HG03571 (cell line): Measurements from ENCODE around the gene PDLIM7.
"Not testable (repeated sequence)": the region's sequence is repeated elsewhere in the genome, so short reads cannot be mapped to it uniquely, and the experiment has no call there.

Experiments used
- ATAC-seq: cut with Tn5 transposase; IDR thresholded peaks from one replicate; pipeline ENCODE4 v1.9.1; 2021; ENCODE audit not compliant: unreplicated experiment

Gene PDLIM7, protein sequence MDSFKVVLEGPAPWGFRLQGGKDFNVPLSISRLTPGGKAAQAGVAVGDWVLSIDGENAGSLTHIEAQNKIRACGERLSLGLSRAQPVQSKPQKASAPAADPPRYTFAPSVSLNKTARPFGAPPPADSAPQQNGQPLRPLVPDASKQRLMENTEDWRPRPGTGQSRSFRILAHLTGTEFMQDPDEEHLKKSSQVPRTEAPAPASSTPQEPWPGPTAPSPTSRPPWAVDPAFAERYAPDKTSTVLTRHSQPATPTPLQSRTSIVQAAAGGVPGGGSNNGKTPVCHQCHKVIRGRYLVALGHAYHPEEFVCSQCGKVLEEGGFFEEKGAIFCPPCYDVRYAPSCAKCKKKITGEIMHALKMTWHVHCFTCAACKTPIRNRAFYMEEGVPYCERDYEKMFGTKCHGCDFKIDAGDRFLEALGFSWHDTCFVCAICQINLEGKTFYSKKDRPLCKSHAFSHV

DNA sequence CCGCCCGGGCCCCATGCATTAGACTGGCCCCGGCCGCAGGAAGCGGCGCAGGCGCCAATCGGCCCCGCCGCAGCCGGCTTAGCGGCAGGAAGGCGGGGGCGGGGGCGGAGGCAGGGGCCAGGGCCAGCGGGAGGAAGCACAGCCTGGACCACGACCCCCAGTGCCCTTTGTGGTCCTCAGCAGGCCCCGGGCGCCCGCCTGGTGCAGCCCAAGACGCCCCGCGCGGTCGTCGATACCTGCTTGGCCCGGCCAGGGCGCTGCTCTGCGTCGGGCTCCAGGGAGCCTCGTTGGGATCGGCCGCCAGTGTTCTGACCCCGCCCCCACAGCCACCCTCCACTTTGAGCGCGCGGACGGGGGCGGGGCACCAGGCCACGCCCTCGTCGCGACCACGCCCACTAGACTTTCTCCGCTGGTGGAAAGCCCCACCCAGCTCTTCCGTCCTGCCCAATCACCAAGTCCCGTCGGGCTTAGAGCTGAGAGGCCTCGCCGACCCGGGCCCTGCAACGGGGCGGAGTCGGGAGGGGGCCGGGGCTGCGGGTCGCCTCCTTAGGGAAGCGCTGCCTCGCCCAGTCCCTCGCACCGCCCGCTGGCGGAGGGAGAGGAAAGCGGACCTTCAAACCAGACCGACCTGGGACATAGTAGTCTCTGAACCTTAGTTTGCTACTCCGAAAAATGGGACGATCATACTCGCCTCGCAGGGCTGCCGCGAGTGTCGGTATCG is at the start of gene PDLIM7:
PDLIM7 (minus strand) TSS at position 313 of the 721 bp plus-strand sequence. CDS start 1,092 bp downstream, outside the sequence.
- peak; percentile 74 for ATAC-seq

DNA sequence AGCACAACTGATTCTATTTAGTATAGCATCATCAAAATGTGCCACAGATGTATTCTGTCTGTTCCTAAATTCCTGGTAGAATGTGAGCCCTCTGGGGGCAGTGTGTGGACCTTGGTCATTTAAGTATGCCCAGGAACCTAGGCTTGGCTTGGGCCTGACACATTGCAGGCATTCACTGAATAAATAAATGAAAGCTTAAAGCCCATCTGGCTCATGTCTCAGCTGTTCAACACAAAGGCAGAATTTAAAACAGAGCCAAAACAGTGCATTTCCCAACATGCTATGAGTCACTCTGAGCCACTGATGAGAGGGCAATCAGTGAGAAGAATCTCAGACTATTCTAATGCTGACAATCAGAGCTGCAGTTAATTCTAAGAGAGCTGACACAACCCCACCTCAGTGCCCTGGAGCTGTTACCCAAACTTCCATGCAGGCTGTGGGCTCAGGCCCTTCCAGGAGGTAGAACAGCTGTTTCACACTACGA is 48.9 kb upstream of the PDLIM7 start:
- ATAC-seq, result no peak

DNA sequence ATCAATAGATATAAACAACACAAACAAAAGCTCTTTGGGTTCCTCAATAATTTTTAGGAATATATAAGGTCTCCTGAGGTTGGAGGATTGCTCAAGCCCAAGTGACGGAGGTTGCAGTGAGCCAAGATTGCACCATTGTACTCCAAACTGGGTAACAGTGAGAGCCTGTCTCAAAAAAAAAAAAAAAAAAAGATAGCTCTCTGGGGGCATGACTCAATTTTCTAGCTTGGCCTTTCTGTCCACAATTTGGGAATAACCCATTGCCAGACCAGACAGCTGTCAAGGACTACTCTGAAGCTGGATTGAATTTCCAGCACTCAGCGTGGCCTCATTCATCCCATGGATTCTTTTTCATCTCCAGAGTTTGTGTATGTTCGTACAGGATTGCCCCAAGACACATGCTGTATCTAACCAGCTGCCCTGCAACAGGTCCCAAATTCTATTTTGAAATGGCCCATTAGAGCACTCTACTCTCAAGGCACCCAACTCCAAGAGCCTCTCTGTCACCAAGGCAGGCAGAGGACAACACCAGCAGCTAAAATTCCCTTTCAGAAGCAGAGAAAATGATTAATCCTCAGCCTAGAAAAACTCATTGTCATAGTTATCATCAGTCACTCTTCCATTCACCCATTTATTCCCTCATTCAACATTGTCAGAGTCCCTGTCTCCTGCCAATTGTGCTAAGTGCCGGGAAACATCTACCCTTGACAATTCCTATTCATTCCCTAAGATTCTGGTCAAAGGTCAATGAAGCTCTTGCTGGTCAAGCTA is 48.3 kb upstream of the PDLIM7 start:
- ATAC-seq, result no peak

DNA sequence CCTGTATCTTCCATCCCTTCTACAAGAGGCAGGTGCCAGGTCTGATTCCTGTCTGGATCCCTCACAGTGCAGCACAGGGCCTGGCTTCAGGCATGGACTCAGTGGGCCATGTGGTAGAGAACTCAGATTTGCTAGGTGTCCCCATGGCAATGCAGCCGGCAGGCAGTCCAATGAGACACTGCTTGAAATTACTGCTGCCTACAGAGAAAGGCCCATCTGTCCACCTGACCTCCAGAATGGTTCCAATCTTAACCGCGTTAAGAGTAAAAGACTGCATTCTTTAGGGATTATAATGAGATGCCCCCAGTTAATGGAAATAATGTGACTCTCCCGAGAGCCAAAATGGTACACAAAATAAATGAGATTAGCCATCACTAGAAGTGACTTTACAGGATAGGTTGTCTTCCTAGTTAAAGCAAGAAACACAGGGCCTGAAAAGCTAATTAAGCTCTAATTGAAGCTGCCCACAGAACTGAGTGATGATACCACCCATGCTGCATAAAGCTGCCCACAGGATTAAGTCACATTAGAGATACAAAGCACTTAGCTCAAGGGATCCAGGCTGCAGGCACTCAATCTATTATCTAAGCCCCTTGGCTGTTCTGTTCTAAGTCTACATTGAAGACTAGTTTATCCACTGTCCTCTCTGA is 45.5 kb upstream of the PDLIM7 start:
- ATAC-seq, result no peak

DNA sequence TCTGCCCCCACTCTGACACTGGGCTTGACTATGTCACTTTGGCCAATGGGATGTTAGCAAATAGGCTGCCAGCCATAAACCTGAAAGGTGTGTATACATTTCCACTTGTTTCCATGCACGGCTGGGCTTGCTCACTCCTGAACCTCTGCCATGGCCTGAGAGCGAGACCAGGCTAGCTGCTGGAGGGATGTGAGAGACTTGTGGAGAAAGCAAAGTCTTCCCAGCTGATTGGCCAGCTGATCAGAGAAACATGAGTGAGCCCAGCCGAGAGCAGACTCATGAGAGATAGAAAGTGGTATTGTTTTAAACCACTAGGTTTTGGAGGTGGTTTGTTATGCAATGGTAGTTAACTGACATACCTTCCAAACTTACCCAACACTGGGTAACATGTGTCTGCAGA is 43.0 kb upstream of the PDLIM7 start:
- no peak for ATAC-seq

DNA sequence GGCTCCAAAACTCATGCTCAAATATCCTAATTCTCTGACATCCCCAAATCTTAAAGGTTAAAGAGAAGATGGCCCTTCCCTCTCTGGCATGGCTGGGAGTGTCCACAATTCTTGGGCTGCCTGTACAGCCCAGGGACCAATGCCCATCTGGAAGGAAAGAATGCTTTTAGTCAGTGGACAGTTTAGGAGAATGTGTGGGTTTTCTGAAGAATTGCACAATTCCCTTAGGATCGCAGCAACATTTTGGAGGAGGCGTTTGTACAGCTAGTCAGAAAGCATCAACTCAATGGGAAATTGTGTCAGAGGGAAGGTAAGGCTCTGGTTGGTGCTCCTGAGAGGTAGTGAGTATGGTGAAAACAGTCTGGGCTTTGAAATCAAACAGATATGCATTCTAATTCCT is 42.0 kb upstream of the PDLIM7 start:
- no peak for ATAC-seq

DNA sequence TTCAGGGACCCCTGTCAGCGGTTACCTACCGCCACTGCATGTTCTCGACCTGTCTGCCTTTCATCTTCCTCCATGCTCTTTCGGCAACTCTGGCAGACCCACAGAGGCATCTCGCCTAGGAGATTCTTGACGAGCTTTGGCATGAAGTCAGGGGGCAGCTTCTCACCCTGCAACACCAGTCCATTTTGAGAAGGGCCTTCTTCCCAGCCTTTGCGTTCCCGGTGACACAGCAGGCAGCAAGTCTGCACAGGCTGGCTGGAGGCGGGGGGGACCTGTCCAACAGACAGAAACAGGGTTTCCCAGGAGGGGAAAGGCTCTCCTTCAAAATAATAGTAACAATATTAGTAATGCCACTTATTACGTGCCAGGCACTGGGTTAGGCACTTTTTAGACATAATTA is 41.5 kb upstream of the PDLIM7 start:
- no peak for ATAC-seq

DNA sequence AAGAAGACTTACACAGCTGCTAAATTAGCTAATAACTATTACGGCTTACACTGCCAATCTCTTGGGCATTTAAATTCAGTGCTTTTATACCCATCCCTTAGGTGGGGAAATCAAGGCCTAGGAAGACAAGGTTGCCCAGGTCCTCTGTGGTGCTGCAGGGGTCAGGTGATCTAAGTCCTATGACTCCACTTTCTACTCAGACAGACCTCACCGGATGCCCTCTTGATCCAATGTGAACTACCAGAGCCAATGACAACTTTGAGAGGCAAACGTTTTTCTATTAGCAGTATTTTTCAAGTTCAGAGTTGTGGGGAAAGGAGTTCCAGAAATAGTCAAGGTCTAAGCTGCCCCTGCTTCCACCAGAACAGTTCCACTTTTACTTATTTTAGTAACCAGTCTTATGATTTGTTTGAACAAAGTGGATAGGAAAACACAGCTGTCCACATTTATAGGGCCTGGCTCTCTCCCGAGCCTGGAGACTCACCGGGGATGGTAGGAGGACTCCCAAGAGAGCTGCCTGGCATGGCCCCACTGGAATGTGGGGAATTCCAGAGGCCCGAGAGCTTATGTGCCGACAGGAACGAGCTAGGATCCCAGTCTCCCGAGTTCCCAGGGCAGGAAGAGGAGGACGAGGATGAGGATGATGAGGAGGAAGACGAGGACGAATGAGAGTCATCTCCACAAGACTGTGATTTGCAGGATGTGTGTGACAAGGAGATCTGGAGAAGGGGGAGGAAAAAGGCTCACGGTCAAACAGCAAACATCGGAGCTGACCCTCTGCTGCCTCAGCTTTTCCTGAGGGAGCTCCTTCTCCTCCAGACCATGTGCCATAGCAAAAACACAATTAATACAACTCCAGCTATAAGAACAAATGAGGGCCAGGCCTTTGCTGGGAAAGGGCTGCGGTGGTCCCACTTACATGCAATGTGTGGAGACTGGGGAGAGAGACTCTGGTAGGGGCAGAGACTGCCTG is 40.3 kb upstream of the PDLIM7 start:
- no peak for ATAC-seq

DNA sequence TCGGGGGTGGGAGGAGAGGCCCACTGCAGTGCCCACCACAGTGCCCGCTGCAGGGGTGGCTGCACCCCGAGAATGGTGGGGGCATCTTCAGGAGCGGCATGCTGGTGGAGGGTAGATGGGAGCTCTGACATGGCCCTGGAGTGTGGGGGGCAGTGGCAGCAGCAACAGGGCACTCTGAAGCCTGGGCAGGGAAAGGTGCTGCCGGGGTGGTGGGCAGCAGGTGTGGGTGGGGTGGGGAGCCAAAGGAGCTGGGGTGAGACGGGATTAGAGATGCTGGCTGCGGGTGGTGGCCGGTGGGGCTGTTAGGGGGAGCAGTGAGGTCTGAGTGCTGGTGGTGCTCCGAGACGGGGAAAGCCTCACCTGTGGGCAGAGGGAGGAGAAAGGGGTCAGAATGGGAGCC is 39.0 kb upstream of the PDLIM7 start:
- ATAC-seq, result no peak

DNA sequence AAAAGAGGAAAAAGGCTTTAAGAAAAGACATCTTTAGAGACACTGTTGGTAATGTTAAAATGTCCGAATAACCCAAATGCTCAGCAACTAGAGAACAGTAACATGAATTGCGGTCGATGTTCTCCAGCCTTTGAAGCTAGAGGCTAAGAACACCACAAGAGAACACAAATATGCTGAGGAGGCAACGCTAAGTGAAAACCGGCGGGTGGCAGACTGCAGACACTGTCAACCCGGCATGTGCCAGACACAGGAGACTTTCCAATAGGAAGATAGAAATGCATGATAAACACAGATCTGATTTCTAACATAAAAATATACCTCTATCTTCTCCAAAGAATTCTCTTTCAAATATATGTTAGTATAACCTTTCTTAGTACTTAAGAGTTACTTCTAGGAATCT is 37.7 kb upstream of the PDLIM7 start:
- ATAC-seq, result no peak

DNA sequence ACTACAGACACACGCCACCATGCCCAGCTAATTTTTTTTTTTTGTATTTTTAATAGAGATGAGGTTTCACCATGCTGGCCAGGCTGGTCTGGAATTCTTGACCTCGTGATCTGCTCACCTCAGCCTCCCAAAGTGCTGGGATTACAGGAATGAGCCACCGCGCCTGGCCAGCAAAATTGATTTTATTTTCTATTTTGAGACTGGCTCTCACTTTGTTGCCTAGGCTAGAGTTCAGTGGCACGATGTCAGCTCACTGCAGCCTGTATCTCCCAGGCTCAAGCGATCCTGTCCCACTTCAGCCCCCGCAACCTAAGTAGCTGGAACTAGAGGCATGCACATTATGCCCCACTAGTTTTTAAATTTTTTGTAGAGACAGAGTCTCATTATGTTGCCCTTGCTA is 37.0 kb upstream of the PDLIM7 start:
- ATAC-seq, result not testable (repeated sequence)

DNA sequence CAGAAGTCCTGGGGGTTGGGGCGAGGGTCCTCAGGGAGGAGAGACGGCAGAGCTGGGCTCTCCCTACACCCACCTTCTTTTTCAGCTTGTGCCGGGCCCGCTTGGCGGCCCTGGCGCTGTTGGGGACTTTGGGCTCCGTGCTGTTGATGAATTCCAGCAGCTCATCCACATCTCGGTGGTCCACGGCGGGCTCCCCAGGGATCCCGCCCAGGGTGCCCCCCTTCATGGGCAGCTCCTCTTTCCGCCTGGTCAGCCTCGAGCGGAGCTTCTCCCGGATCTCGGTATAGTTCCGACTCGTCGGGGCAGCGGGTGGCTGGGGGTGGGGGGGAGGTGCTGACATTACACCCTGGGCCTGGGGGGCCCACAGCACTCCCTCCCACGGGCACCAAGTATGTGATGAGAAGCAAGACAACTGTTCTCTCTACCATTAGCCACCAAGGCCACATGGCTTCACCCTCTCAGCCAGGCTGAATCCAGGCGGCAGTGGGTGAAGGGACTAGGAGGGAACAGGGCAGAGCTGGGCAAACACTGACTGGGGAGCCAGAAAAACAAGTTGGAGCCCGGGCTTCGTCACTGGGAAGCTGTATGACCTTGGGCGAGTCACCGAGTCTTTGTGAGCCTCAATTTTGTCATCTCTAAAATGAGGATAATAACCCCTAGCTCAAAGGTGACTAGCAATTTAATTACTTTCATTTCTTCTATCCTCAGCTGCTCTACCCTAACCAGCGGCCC is 34.0 kb upstream of the PDLIM7 start:
- ATAC-seq, result no peak

DNA sequence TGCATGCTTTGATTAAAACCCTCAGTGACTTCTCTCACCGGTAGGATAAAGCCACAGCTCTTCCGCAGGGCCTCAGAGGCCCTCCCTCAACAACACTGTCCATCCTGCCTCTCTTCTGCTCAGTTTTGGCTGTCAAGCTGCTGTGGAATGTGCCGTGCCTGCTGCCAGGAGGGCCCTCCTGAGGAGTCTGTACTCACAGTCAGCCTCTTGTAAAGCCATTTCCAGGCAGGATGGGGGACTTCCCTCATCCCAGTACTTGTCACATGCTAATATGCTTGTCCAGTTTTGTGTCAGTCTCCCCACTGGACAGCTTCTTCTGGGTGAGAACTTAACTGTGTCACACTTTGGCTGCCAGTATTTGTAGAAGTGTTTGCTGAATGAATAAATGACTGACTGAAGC is 33.2 kb upstream of the PDLIM7 start:
- no peak for ATAC-seq

DNA sequence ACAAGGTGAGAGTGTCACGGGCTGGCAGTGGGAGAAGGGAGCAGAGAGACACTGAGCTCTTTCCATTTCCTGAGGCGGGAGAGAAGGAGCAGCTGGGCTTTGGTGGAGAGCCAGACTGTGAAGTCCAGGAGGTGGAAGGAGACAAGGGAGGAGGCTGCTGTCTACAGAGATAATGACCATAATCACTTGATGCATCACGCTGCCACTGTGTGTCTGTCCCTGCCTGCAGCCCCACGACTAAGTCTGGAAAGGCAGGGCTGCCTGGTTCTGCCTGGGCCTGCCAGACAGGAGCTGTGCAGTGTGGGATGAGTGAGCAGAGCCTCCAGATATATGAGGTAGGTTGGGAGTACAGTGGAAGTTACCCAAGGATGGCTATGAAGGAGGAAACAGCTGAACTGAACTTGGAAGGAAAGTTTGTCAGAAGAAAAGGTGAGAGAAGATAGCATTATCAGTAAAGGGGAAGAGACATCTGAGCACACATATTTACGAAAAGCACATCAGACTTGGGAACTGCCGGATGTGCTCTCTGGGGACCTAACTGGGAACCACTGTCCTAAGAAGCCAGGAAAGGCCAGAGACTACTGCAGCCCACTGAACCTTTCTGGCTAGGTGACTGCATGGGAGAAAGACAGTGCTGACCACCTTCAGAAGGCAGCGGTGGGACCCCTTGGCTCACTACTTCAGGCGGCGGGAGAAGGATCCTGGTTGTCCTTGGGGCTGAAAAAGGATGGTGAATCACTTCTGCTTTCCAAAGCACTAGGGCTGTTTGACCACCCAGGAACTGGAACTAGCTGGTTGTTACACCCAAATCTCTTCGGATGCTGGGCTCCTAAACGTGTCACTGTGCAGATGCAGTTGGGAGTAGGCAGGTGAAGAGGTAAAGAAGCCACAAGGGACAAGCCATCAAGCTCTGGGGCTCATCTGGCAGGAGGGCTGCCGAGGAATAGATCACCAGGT is 32.1 kb upstream of the PDLIM7 start:
- ATAC-seq, result no peak

DNA sequence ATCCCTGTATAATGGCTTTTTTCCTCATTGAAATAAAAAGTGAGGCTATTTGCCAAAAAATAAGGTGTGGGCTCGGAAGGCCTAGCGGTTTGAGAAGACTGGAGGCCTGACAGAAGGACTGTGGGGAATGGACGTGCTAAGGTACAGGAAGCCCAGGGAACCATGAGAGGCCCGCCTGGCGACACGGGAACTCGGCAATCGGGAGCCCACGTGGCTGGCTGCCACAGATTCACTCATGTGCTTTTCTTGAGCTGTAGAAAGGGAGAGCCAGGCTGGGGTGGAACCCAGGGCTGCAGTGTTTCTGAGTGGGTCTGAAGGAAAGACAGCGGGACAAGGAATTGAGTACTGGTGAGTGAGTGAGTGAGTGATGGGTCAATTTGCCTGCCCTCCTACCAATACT is 31.2 kb upstream of the PDLIM7 start:
- ATAC-seq, result no peak

DNA sequence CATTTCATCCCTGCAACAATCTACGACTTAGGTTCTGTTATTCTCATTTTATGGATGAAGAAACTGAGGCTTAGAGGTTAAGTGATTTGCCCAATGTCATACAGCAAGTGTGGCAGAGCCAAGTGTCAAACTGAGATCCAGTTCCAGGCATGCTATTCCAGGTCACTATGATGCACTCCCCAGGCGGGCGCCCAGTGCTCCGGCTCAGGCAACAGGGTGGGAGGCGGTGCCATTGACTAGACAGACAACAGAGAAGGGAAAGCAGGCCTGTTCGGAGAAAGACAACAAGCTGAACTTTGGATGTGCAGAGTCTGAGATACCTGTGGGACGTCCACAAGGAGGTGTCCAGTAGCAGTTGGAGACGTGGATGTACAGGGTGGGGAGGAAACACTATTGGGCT is 30.2 kb upstream of the PDLIM7 start:
- no peak for ATAC-seq

DNA sequence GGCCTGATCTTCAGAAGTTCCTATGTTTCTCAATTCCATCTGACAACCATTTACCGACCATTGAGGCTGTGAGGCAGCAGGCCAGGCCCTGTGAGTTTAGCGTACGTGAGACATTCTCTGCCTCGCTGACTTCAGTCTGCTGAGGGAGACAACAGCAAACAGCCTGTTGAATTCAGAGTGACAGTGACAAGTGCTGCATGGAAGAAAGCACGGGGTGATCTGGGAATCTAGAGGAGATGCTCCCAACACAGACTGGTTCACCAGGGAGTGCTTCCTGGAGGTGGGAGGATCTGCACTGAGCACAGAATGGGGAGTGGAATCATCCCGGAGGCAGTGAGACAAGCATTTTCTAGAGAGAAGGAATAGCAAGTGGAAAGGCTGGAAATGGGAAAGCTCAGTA is 29.4 kb upstream of the PDLIM7 start:
- ATAC-seq, result no peak

DNA sequence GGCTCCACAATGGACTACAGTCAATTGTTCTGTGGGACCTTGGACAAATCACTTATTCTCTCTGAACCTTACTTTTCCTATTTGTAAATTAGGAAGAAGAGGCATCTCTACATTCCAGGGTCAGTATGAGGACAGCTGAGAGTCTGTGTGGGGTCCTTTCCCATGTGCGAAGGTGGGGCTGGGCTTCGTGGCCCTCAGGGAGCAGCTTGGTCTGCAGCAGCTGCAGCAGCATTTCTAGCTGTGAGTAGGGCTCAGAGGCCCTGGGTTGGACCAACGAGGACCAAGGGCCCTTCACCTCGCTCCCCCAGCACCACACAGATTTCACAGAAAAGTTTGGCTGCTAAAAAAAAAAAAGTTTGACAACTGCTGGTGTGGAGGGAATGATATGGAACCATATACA is 28.8 kb upstream of the PDLIM7 start:
- no peak for ATAC-seq
